BE2C (cell line): ENCODE data around the gene CACNA1D.

Experiments used
- DNase-seq: peaks from one replicate; pipeline ENCODE4 v3.0.0-alpha.2; 2020
- H3K27me3 ChIP-seq: fragments of 250-450 bp; sonication (Bioruptor Pico); 2 replicates; pipeline ENCODE4 v1.5.1; 2020; ENCODE audit warnings: mild to moderate bottlenecking
- H3K36me3 ChIP-seq: fragments of 250-450 bp; sonication (Bioruptor Pico); 2 replicates; pipeline ENCODE4 v1.5.1; 2020; ENCODE audit warnings: mild to moderate bottlenecking
- H3K4me1 ChIP-seq: fragments of 250-450 bp; sonication (Bioruptor Pico); 2 replicates; pipeline ENCODE4 v1.5.1; 2020
- H3K4me3 ChIP-seq: 2 replicates; pipeline ENCODE4 v1.5.1; 2011; ENCODE audit warnings: low read depth, low read length
- H3K9me3 ChIP-seq: fragments of 250-450 bp; sonication (Bioruptor Pico); 2 replicates; pipeline ENCODE4 v1.5.1; 2020
- CTCF ChIP-seq: IDR thresholded peaks from 2 replicates; pipeline ENCODE4 v1.5.1; 2012; ENCODE audit warnings: mild to moderate bottlenecking, low read depth, low read length

Gene CACNA1D

GRCh38 chr3:53764026-53764775 lies 269.8 kb downstream of the CACNA1D start:
- H3K36me3 ChIP-seq = no peaks in the 10 kb centered on the region
- no peak overlapping the region for H3K4me3 ChIP-seq
- no peak for DNase-seq
- TF ChIP-seq CTCF = no peak
- no peaks in the 10 kb centered on the region for H3K9me3 ChIP-seq
- no peaks in the 10 kb centered on the region for H3K27me3 ChIP-seq
- H3K4me1 ChIP-seq = no peaks in the 10 kb centered on the region

GRCh38 chr3:53765753-53766152 lies 271.3 kb downstream of the CACNA1D start:
- Histone ChIP-seq H3K4me3 (no peak overlapping the region), H3K36me3 (no peaks in the 10 kb centered on the region), H3K4me1 (no peaks in the 10 kb centered on the region), H3K27me3 (no peaks in the 10 kb centered on the region), H3K9me3 (no peaks in the 10 kb centered on the region)
- TF ChIP-seq CTCF = no peak
- DNase-seq = no peak

GRCh38 chr3:53766706-53767105 lies 272.3 kb downstream of the CACNA1D start:
- Histone ChIP-seq H3K4me3 (no peak overlapping the region), H3K9me3 (no peaks in the 10 kb centered on the region), H3K36me3 (no peaks in the 10 kb centered on the region), H3K4me1 (no peaks in the 10 kb centered on the region), H3K27me3 (no peaks in the 10 kb centered on the region)
- no peak for DNase-seq
- no peak for TF ChIP-seq CTCF

- Histone ChIP-seq H3K4me1 (no peaks in the 10 kb centered on the region), H3K9me3 (no peaks in the 10 kb centered on the region), H3K27me3 (no peaks in the 10 kb centered on the region), H3K4me3 (no peak overlapping the region), H3K36me3 (no peaks in the 10 kb centered on the region)
- TF ChIP-seq CTCF = no peak
- DNase-seq = no peak
These were observed 274.4 kb downstream of the CACNA1D start for GRCh38 chr3:53768478-53769459.

- TF ChIP-seq CTCF = no peak
- no peak overlapping the region for H3K4me3 ChIP-seq
- no peaks in the 10 kb centered on the region for H3K36me3 ChIP-seq
- no peaks in the 10 kb centered on the region for H3K27me3 ChIP-seq
- no peaks in the 10 kb centered on the region for H3K9me3 ChIP-seq
- no peaks in the 10 kb centered on the region for H3K4me1 ChIP-seq
- no peak for DNase-seq
These were observed 278.2 kb downstream of the CACNA1D start for GRCh38 chr3:53772562-53772961.
